ENCODE data around the gene GNA12. TPM values are rescaled to one million over a fixed set of nuclear protein-coding genes. Genes with fewer than 3 reads are reported as not detected.

The GNA12 gene
- total RNA-seq, 1 donor from 2014 or later, result 67.2 TPM

- DNase-seq (ENCODE audit: low read depth), result no peak
- H3K4me3 ChIP-seq (ENCODE audit: insufficient read depth, low read depth, low read length), result no peak overlapping the region
These were observed 107.6 kb downstream of the GNA12 start for GRCh38 chr7:2736411-2736914.

GRCh38 chr7:2735744-2736143 lies 108.4 kb downstream of the GNA12 start:
- H3K36me3 ChIP-seq (ENCODE audit: insufficient read depth, low read length), result peaks cover 2% of the 10 kb centered on the region
- H3K9me3 ChIP-seq (ENCODE audit: insufficient read depth, low read depth, low read length), result no peaks in the 10 kb centered on the region
- Mint-ChIP-seq H3K27ac (ENCODE audit: unreplicated experiment) (no peak overlapping the region), H3K27me3 (ENCODE audit: low read depth, unreplicated experiment) (no peaks in the 10 kb centered on the region), H3K9me3 (ENCODE audit: unreplicated experiment) (peaks cover 4% of the 10 kb centered on the region), H3K4me3 (ENCODE audit: unreplicated experiment) (no peak overlapping the region), H3K36me3 (ENCODE audit: low read depth, unreplicated experiment) (peaks cover 39% of the 10 kb centered on the region), H3K4me1 (ENCODE audit: low read depth, unreplicated experiment) (peaks cover 4% of the 10 kb centered on the region)
- no peak overlapping the region for H2AFZ ChIP-seq (ENCODE audit: low read depth, low read length)
- H4K20me1 ChIP-seq (ENCODE audit: insufficient read depth, low read length), result peaks cover 34% of the 10 kb centered on the region
- FAIRE-seq, result no peak
- DNase-seq (ENCODE audit: low read depth), result no peak
- H3K79me2 ChIP-seq (ENCODE audit: insufficient read depth, low read length), result peaks cover 37% of the 10 kb centered on the region
- no peak overlapping the region for H3K4me3 ChIP-seq (ENCODE audit: insufficient read depth, low read depth, low read length)
- no peak overlapping the region for H3K4me2 ChIP-seq (ENCODE audit: low read length)
- no peaks in the 10 kb centered on the region for H3K27me3 ChIP-seq (ENCODE audit: insufficient read depth, low read length)
- no peak overlapping the region for H3K9ac ChIP-seq (ENCODE audit: low read length)
- TF ChIP-seq CTCF (IDR thresholded peaks at IDR 0.05; ENCODE audit: insufficient read depth, low read depth, low read length) (no peak), EZH2 (IDR thresholded peaks at IDR 0.05; ENCODE audit: insufficient read depth, low read length) (no peak)
- no peak overlapping the region for H3K27ac ChIP-seq (ENCODE audit: low read depth, low read length)
- peaks cover 6% of the 10 kb centered on the region for H3K4me1 ChIP-seq (ENCODE audit: insufficient read depth, low read length)

More at GRCh38 chr7:2736411-2736914, 107.6 kb downstream of the GNA12 start:
- H3K27me3 ChIP-seq (ENCODE audit: insufficient read depth, low read length), result no peaks in the 10 kb centered on the region
- H3K9ac ChIP-seq (ENCODE audit: low read length), result no peak overlapping the region
- Mint-ChIP-seq H3K4me1 (ENCODE audit: low read depth, unreplicated experiment) (peaks cover 4% of the 10 kb centered on the region), H3K9me3 (ENCODE audit: unreplicated experiment) (peaks cover 4% of the 10 kb centered on the region), H3K4me3 (ENCODE audit: unreplicated experiment) (no peak overlapping the region), H3K27me3 (ENCODE audit: low read depth, unreplicated experiment) (no peaks in the 10 kb centered on the region), H3K27ac (ENCODE audit: unreplicated experiment) (no peak overlapping the region), H3K36me3 (ENCODE audit: low read depth, unreplicated experiment) (peaks cover 34% of the 10 kb centered on the region)
- H3K9me3 ChIP-seq (ENCODE audit: insufficient read depth, low read depth, low read length), result no peaks in the 10 kb centered on the region
- no peak overlapping the region for H3K27ac ChIP-seq (ENCODE audit: low read depth, low read length)
- TF ChIP-seq CTCF (IDR thresholded peaks at IDR 0.05; ENCODE audit: insufficient read depth, low read depth, low read length), result no peak
- no peak for TF ChIP-seq EZH2 (IDR thresholded peaks at IDR 0.05; ENCODE audit: insufficient read depth, low read length)
- no peak overlapping the region for H3K4me2 ChIP-seq (ENCODE audit: low read length)
- H2AFZ ChIP-seq (ENCODE audit: low read depth, low read length), result no peak overlapping the region
- FAIRE-seq, result no peak
- H4K20me1 ChIP-seq (ENCODE audit: insufficient read depth, low read length), result peaks cover 41% of the 10 kb centered on the region
- peaks cover 37% of the 10 kb centered on the region for H3K79me2 ChIP-seq (ENCODE audit: insufficient read depth, low read length)
- H3K36me3 ChIP-seq (ENCODE audit: insufficient read depth, low read length), result no peaks in the 10 kb centered on the region
- H3K4me1 ChIP-seq (ENCODE audit: insufficient read depth, low read length), result peaks cover 6% of the 10 kb centered on the region

GRCh38 chr7:2734751-2735571 lies 109.1 kb downstream of the GNA12 start:
- Histone ChIP-seq H3K27me3 (ENCODE audit: insufficient read depth, low read length) (no peaks in the 10 kb centered on the region), H3K4me3 (ENCODE audit: insufficient read depth, low read depth, low read length) (no peak overlapping the region), H3K79me2 (ENCODE audit: insufficient read depth, low read length) (peaks cover 37% of the 10 kb centered on the region), H4K20me1 (ENCODE audit: insufficient read depth, low read length) (peaks cover 38% of the 10 kb centered on the region), H3K27ac (ENCODE audit: low read depth, low read length) (no peak overlapping the region), H2AFZ (ENCODE audit: low read depth, low read length) (no peak overlapping the region), H3K9me3 (ENCODE audit: insufficient read depth, low read depth, low read length) (no peaks in the 10 kb centered on the region), H3K9ac (ENCODE audit: low read length) (no peak overlapping the region), H3K4me2 (ENCODE audit: low read length) (no peak overlapping the region), H3K36me3 (ENCODE audit: insufficient read depth, low read length) (peaks cover 2% of the 10 kb centered on the region), H3K4me1 (ENCODE audit: insufficient read depth, low read length) (peaks cover 6% of the 10 kb centered on the region)
- no peaks in the 10 kb centered on the region for H3K27me3 Mint-ChIP-seq (ENCODE audit: low read depth, unreplicated experiment)
- FAIRE-seq (no peak), DNase-seq (ENCODE audit: low read depth) (no peak)
- TF ChIP-seq EZH2 (IDR thresholded peaks at IDR 0.05; ENCODE audit: insufficient read depth, low read length), result no peak
- no peak for TF ChIP-seq CTCF (IDR thresholded peaks at IDR 0.05; ENCODE audit: insufficient read depth, low read depth, low read length)
- H3K36me3 Mint-ChIP-seq (ENCODE audit: low read depth, unreplicated experiment), result peaks cover 41% of the 10 kb centered on the region
- H3K27ac Mint-ChIP-seq (ENCODE audit: unreplicated experiment), result no peak overlapping the region
- H3K9me3 Mint-ChIP-seq (ENCODE audit: unreplicated experiment), result peaks cover 2% of the 10 kb centered on the region
- H3K4me3 Mint-ChIP-seq (ENCODE audit: unreplicated experiment), result no peak overlapping the region
- H3K4me1 Mint-ChIP-seq (ENCODE audit: low read depth, unreplicated experiment), result peaks cover 4% of the 10 kb centered on the region
